Measurements from ENCODE around the gene ELAVL1.
"Not testable (repeated sequence)": the region's sequence is repeated elsewhere in the genome, so short reads cannot be mapped to it uniquely, and the experiment has no call there.

Gene ELAVL1

DNA sequence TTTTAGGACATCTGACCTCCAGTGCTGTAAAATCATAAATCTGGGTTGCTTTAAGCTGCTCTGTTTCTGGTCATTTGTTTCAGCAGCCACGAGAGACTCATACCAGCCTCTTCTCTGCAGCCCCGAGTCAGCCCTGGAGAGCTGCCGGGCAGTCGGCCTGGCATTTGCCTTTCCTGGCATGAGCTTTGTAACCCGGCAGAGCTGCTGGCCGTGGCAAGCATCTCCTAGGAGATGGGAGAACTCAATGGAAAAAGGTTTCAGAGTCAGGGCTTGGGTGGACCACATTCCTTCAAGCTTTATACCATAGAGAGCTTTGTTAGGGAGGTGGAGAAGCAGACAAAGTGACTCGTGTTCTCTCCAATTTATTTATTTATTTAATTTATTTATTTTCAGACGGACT is 25.5 kb upstream of the ELAVL1 start:
- TF ChIP-seq, protein P1, sequence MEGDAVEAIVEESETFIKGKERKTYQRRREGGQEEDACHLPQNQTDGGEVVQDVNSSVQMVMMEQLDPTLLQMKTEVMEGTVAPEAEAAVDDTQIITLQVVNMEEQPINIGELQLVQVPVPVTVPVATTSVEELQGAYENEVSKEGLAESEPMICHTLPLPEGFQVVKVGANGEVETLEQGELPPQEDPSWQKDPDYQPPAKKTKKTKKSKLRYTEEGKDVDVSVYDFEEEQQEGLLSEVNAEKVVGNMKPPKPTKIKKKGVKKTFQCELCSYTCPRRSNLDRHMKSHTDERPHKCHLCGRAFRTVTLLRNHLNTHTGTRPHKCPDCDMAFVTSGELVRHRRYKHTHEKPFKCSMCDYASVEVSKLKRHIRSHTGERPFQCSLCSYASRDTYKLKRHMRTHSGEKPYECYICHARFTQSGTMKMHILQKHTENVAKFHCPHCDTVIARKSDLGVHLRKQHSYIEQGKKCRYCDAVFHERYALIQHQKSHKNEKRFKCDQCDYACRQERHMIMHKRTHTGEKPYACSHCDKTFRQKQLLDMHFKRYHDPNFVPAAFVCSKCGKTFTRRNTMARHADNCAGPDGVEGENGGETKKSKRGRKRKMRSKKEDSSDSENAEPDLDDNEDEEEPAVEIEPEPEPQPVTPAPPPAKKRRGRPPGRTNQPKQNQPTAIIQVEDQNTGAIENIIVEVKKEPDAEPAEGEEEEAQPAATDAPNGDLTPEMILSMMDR (conservative IDR thresholded peaks at IDR 0.05; ENCODE audit: low read length): no peak
- no peak overlapping the region for H3K4me3 ChIP-seq (ENCODE audit: low read length)
- no peak for DNase-seq (ENCODE audit: low read depth)

DNA sequence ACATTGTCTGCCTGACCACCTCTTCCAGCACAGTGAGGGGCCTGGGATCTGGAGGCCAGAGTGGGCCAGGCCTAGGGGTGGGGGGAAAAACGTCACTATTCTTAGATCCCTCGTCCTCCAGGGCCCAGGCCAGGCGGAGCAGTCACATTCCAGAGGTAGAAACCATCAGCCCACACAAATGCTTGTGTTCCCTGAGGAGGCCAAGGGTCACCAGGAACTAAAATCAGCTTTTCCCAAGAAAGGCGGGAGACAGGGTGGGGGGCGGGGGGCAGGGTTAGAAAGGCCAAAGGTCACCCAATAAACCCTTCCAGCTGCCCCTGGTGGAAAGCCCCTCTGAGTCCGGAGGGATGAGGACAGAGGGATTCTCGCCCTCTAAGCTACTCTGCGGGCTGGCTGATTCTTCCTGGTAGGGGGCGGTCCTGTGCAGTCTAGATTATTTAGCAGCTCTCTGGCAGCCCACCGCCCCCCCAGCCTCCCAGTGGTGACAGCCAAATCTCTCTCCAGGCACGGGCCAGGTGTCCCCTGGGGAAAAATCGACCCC is 23.6 kb upstream of the ELAVL1 start:
- TF ChIP-seq, protein P1 (conservative IDR thresholded peaks at IDR 0.05; ENCODE audit: low read length): no peak
- H3K4me3 ChIP-seq (ENCODE audit: low read length): no peak overlapping the region
- DNase-seq (ENCODE audit: low read depth): no peak

DNA sequence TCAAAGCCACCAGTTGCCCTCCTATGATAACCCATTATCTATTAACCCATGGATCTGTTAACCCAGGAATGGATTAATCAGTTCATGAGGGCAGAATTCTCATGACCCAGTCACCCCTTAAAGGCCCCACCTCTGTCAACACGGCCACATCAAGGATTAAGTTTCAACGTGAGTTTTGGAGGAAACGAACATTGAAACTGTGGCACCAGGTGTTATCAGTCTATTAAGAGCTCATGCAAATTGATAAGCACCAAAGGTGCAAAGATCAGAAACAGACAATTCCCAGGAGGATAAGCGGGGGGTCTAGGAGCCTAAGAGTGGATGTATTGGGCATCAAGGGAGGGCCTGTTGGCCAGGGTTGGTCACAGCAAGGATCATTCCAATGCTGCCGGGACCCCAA is 19.9 kb upstream of the ELAVL1 start:
- TF ChIP-seq, protein P1 (conservative IDR thresholded peaks at IDR 0.05; ENCODE audit: low read length): no peak
- DNase-seq (ENCODE audit: low read depth): no peak
- no peak overlapping the region for H3K4me3 ChIP-seq (ENCODE audit: low read length)

DNA sequence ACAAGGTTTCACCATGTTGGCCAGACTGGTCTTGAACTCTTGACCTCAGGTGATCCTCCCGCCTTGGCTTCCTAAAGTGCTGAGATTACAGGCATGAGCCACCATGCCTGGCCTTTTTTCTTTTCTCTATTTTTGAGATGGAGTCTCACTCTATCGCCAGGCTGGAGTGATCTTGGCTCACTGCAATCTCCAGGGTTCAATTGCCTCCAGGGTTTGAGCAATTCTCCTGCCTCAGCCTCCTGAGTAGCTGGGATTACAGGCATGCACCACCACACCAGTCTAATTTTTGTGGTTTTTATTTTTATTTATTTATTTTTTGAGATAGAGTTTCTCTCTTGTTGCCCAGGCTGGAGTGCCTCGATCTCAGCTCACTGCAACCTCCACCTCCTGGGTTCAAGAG is 18.8 kb upstream of the ELAVL1 start:
- DNase-seq (ENCODE audit: low read depth); H3K4me3 ChIP-seq (ENCODE audit: low read length): not testable (repeated sequence)

DNA sequence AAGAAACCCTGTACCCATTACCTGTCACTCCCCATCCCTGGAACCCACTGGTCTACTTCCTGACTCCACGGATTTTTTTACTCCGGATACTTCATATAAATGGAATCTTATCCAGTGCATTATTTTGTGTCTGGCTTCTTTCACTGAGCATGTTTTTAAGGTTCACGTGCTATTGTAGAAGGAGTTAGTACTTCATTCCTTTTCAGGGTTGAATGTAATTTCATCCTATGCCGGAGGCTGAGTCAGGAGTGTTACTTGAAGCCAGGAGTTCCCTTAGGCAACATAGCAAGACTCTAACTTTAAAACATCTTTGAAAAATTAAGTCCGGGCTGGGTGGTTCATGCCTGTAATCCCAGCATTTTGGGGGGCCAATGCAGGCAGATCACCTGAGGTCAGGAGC is 17.9 kb upstream of the ELAVL1 start:
- TF ChIP-seq, protein P1 (conservative IDR thresholded peaks at IDR 0.05; ENCODE audit: low read length): no peak
- DNase-seq (ENCODE audit: low read depth): no peak
- H3K4me3 ChIP-seq (ENCODE audit: low read length): no peak overlapping the region

DNA sequence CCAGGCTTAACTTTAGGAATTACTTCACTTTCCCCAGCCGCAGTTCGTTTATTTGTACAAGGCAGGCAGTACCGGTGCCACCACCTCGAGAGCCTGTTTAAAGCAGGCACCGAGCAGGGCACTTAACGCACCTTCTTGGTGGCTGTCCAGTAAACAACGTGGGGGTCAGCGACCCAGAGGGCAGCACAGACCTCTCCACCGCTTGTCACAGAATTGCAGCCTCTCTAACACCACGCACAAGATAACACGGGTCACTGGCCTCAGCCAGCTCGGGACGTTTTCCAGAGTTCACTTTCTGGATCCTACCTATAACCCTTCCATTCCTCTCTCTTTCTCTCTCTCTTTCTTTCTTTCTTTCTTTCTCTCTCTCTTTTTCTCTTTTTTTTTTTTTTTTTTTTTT is 16.8 kb upstream of the ELAVL1 start:
- no peak for DNase-seq (ENCODE audit: low read depth)
- TF ChIP-seq, protein P1 (conservative IDR thresholded peaks at IDR 0.05; ENCODE audit: low read length): no peak

DNA sequence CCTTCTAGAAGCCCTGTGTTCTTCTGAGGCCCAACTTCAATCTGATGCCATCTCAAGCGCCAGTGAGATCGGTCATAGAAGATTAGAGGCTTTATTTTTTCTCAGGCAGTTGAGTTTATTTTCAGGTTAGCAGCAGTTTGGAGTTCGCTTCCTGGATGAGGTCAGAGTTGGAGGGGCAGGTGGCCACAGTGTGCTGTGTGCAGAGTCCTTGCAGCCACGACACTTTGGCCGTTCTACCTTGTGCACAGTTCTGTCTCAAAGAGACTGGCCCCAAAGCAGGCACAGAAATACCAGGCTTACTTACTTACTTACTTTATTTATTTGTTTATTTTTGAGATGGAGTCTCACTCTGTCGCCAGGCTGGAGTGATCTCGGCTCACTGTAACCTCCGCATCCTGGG is 15.9 kb upstream of the ELAVL1 start:
- no peak overlapping the region for H3K4me3 ChIP-seq (ENCODE audit: low read length)
- TF ChIP-seq, protein P1 (conservative IDR thresholded peaks at IDR 0.05; ENCODE audit: low read length): no peak
- no peak for DNase-seq (ENCODE audit: low read depth)

More for the DNA sequence above, 16.8 kb upstream of the ELAVL1 start:
- H3K4me3 ChIP-seq (ENCODE audit: low read length): no peak overlapping the region

DNA sequence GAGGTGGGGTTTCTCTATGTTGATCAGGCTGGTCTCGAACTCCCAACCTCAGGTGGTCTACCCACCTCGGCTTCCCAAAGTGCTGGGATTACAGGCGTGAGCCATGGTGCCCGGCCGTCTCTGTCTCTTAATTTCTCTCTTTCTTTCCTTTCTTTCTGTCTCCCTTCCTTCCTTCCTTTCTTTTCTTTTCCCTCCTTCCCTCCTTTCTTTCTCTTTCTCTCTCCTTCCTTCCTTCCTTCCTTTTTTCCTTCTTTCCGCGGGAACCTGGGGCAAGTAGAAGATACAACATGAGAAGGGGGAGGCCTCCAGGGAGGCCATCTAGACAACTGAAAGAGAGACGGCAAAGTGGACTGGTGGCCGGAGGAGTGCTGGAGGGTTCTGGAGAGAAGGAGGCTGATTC is 15.2 kb upstream of the ELAVL1 start:
- H3K4me3 ChIP-seq (ENCODE audit: low read length): no peak overlapping the region
- DNase-seq (ENCODE audit: low read depth): no peak
- TF ChIP-seq, protein P1 (conservative IDR thresholded peaks at IDR 0.05; ENCODE audit: low read length): no peak

All from AG10803 (cell line).